K562 (cell line): ENCODE measurements around the gene RASD2. TPM values are rescaled to one million over a fixed set of nuclear protein-coding genes. Genes with fewer than 3 reads are reported as not detected.

Experiments used
- ATAC-seq: fragments of 200-7000 bp; cut with Tn5 transposase; 3 replicates; pipeline ENCODE4 v1.9.1; 2020; ENCODE audit warnings: moderate library complexity
- BruUV-seq: library from RNA; stranded (reverse); fragments of 400-500 nt; replicated peaks from 2 replicates; lab custom pipeline; 2021; lab: Mats Ljungman, UMichigan
- CTCF ChIA-PET: fragments of 300-600 bp; formaldehyde crosslinking; extraction: SDS; loops from one replicate; lab custom pipeline; 2021; ENCODE audit warnings: low intra/inter-chr PET ratio; lab: Yijun Ruan, JAX
- POLR2A ChIA-PET: fragments of 300-600, 350-650 bp; sonication (Branson Sonifier 250); formaldehyde crosslinking; extraction: SDS; loops from one replicate; lab custom pipeline; 2021; ENCODE audit warnings: antibody characterized with exemption, inconsistent platforms; lab: Yijun Ruan, JAX
- DNase-seq, 4 experiments: peaks; one replicate each; pipeline versions ENCODE4 v3.0.0 to v3.0.0-alpha.2; 2011 to 2018; ENCODE audit warnings: low spot score in 3 of 4, mixed read lengths in 3 of 4; ENCODE audit errors: extremely low read depth in 1 of 4
- FAIRE-seq: peaks from 2 replicates; lab custom pipeline; 2011; peaks lifted over from hg19 to GRCh38; lab: Jason Lieb, UNC
- H2AFZ ChIP-seq: 2 replicates; pipeline ENCODE4 v1.6.0; 2011; ENCODE audit warnings: low read depth, low read length, control low read depth, inconsistent platforms
- H3K27ac ChIP-seq: fragments of 200-600 bp; 3 replicates; pipeline ENCODE4 v1.8.0; 2011; ENCODE audit warnings: low read depth, mild to moderate bottlenecking, control low read depth, inconsistent platforms, low read length, moderate library complexity, mixed read lengths; ENCODE audit errors: extremely low read depth
- H3K27me3 ChIP-seq, 2 experiments: fragments of 300-600 bp in 1 of 2; 2 replicates in 1 of 2; 3 replicates in 1 of 2; pipeline versions ENCODE4 v1.6.0 to v1.8.0; 2011; ENCODE audit warnings: inconsistent platforms in 2 of 2, low read length in 2 of 2, mild to moderate bottlenecking in 1 of 2, mixed read lengths in 1 of 2, moderate library complexity in 1 of 2; ENCODE audit not compliant: control insufficient read depth in 2 of 2, insufficient read depth in 2 of 2
- H3K36me3 ChIP-seq: fragments of 300-600 bp; 3 replicates; pipeline ENCODE4 v1.8.0; 2011; ENCODE audit warnings: mild to moderate bottlenecking, low read length, inconsistent platforms; ENCODE audit not compliant: control insufficient read depth, insufficient read depth
- H3K4me1 ChIP-seq, 2 experiments: fragments of 200-600 bp in 1 of 2; replicated peaks in 1 of 2; 2 replicates in 1 of 2; 3 replicates in 1 of 2; pipeline versions ENCODE4 v1.5.1 to v1.8.0; 2011; ENCODE audit warnings: inconsistent platforms in 2 of 2, low read length in 2 of 2, mild to moderate bottlenecking in 1 of 2, mixed read lengths in 1 of 2, moderate library complexity in 1 of 2; ENCODE audit not compliant: control insufficient read depth in 2 of 2, insufficient read depth in 2 of 2
- H3K4me2 ChIP-seq: 2 replicates; pipeline ENCODE4 v1.6.1; 2011; ENCODE audit warnings: low read length, control low read depth, inconsistent platforms, mixed read lengths; ENCODE audit not compliant: insufficient read depth
- H3K4me3 ChIP-seq: fragments of 200-600 bp; sonication (generic), shearing (Covaris generic); 2 replicates; pipeline ENCODE4 v1.5.1; 2016; ENCODE audit warnings: control low read depth, inconsistent platforms
- H3K79me2 ChIP-seq: fragments of 200-600 bp; 3 replicates; pipeline ENCODE4 v1.8.0; 2011; ENCODE audit warnings: low read length, inconsistent platforms; ENCODE audit not compliant: control insufficient read depth, insufficient read depth
- H3K9ac ChIP-seq, 2 experiments: 2 replicates each; pipeline versions ENCODE4 v1.6.0 to v1.6.1; 2011; ENCODE audit warnings: low read depth in 2 of 2, low read length in 2 of 2, control low read depth in 1 of 2, inconsistent platforms in 1 of 2, mild to moderate bottlenecking in 1 of 2, mixed read lengths in 1 of 2; ENCODE audit not compliant: insufficient read depth in 1 of 2
- H3K9me1 ChIP-seq: one replicate; pipeline ENCODE4 v1.6.0; 2011; ENCODE audit warnings: inconsistent platforms, mild to moderate bottlenecking, low read length, moderate library complexity; ENCODE audit not compliant: control insufficient read depth, insufficient read depth
- H3K9me3 ChIP-seq: replicated peaks from 2 replicates; pipeline ENCODE4 v1.5.1; 2011; ENCODE audit warnings: low read depth, low read length, inconsistent platforms; ENCODE audit not compliant: control insufficient read depth, insufficient read depth
- H4K20me1 ChIP-seq: replicated peaks from 2 replicates; pipeline ENCODE4 v1.6.1; 2011; ENCODE audit warnings: low read length, inconsistent platforms, mixed read lengths; ENCODE audit not compliant: control insufficient read depth, insufficient read depth
- BCL6 ChIP-seq: fragments of 250-450 bp; sonication (Bioruptor Pico); IDR thresholded peaks from 2 replicates; pipeline ENCODE4 v1.4.0; 2020
- C11orf30 ChIP-seq: fragments of 450-650 bp; IDR thresholded peaks from 2 replicates; pipeline ENCODE4 v1.6.1; 2016; ENCODE audit warnings: low read depth, mild to moderate bottlenecking
- CBX3 ChIP-seq, 2 experiments: IDR thresholded peaks; 1 replicate in 1 of 2; 2 replicates in 1 of 2; pipeline ENCODE4 v1.6.1; 2012; ENCODE audit warnings: inconsistent platforms in 2 of 2, low read length in 2 of 2, borderline replicate concordance in 1 of 2, control low read depth in 1 of 2
- EHMT2 ChIP-seq: fragments of 450-650 bp; IDR thresholded peaks from 2 replicates; pipeline ENCODE4 v1.6.1; 2018; ENCODE audit warnings: antibody characterized with exemption
- FOXA3 ChIP-seq, 2 experiments: fragments of 450-650 bp in 1 of 2; sonication (generic) in 1 of 2; formaldehyde crosslinking; IDR thresholded peaks in 1 of 2; conservative IDR thresholded peaks in 1 of 2; 2 replicates each; pipeline versions ENCODE4 v1.4.0 to v1.8.0; 2020 to 2022; ENCODE audit warnings: mild to moderate bottlenecking in 2 of 2, missing genetic modification reagents in 1 of 2
- KDM2B ChIP-seq: fragments of 250-450 bp; sonication (Bioruptor Pico); IDR thresholded peaks from 2 replicates; pipeline ENCODE4 v1.8.0; 2021; ENCODE audit warnings: mild to moderate bottlenecking, moderate library complexity
- PHTF2 ChIP-seq: fragments of 250-450 bp; sonication (Bioruptor Pico); IDR thresholded peaks from 2 replicates; pipeline ENCODE4 v1.5.0; 2021; ENCODE audit warnings: mild to moderate bottlenecking
- SIX5 ChIP-seq, 2 experiments: IDR thresholded peaks; 2 replicates each; pipeline ENCODE4 v1.6.1; 2011; ENCODE audit warnings: low read length in 2 of 2, borderline replicate concordance in 1 of 2, low read depth in 1 of 2, mild to moderate bottlenecking in 1 of 2, moderate library complexity in 1 of 2; ENCODE audit not compliant: insufficient read depth in 1 of 2
- TARDBP ChIP-seq: fragments of 450-650 bp; IDR thresholded peaks from 2 replicates; pipeline ENCODE4 v1.6.1; 2016
- WGBS: fragments of 100-300 bp; shearing (Covaris generic); methylation state at CpG from one replicate; pipeline ENCODE4 v1.1.6; 2016; ENCODE audit warnings: low coverage, mixed read lengths; ENCODE audit not compliant: insufficient coverage; ENCODE audit errors: missing lambda C conversion rate; 5-methylcytosine and 5-hydroxymethylcytosine counted together
- in situ Hi-C: fragments of 300-500 bp; cut with MboI; formaldehyde crosslinking; loops from 4 replicates; pipeline ENCODE4 v1.15.0; 2018; ENCODE audit warnings: inconsistent platforms, mixed read lengths
- intact Hi-C: fragments of 100-400 bp; cut with micrococcal nuclease; formaldehyde crosslinking; loops from 2 replicates; pipeline ENCODE4 v1.14.2; 2022
- polyA plus RNA-seq, 8 experiments: library from polyadenylated mRNA; depleted of rRNA in 4 of 8; stranded (reverse) in 5 of 8; unstranded in 3 of 8; fragments of >200 nt; fragmentation: Nextera tagmentation in 2 of 8; fragmentation: Illumina TruSeq in 1 of 8; extraction: Ambion mirVana in 2 of 8; extraction: Trizol in 1 of 8; gene quantifications; 2 replicates each; pipeline versions ENCODE4 v1.2.1 to v1.2.3, GENCODE V29; 2011 to 2014; ENCODE audit warnings: inconsistent platforms in 1 of 8, missing spikeins in 1 of 8
- total RNA-seq, 7 experiments: library from RNA; depleted of rRNA in 6 of 7; stranded (reverse); fragments of >200 nt in 6 of 7; fragmentation: Illumina TruSeq in 2 of 7; extraction: Trizol in 2 of 7; gene quantifications; 2 replicates each; pipeline versions ENCODE4 v1.2.1 to v1.2.3, GENCODE V29; 2011 to 2021; ENCODE audit warnings: low replicate concordance in 1 of 7

The RASD2 gene
- total and polyA plus RNA-seq, 9 of the 15 experiments (the other 6 are each of a cell fraction or from before 2014, with no cell fraction given), result 0.05 TPM; not detected in 8

DNA sequence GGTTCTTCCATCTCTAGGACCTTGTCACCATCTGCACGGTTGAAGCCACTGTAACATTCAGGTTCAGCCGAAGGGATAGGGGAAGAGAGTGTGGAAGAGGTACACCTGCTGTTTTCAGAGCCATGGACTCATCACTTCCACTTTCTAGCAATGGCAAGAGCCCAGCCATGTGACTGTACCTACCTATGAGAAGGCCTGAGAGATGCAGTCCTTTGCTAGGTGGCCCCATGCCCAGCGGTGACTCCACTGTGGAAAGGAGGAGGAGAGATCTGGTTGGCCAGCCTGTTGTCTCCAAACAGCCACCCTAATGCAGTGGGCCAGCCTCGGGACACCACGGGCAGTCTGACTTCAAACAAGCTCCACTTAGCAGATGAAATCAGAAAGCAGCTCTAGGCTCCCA is 16.0 kb downstream of the RASD2 start:
- Histone ChIP-seq H3K9me1 (no peaks in the 10 kb centered on the region), H3K4me3 (no peak overlapping the region), H3K9ac (no peak overlapping the region), H3K27me3 (peaks cover 7 to 46% of the 10 kb centered on the region in 2 experiments; a peak in 4 of 5 replicates), H3K36me3 (no peaks in the 10 kb centered on the region), H3K27ac (no peak overlapping the region), H3K9me3 (no peaks in the 10 kb centered on the region; the same call in 1 of the 2 replicates), H4K20me1 (peaks cover 5% of the 10 kb centered on the region; the same call in 1 of the 2 replicates), H3K4me1 (peaks cover 3 to 15% of the 10 kb centered on the region in 2 experiments; a peak in 3 of 5 replicates), H3K79me2 (no peaks in the 10 kb centered on the region), H3K4me2 (no peak overlapping the region), H2AFZ (no peak overlapping the region)
- no peak for ATAC-seq
- no peak for FAIRE-seq
- in situ Hi-C loops (no loop called here), intact Hi-C loops (no loop called here)
- BruUV-seq, result no TSS peak
- POLR2A ChIA-PET, result no interaction called here
- WGBS, result 0% methylated on average over 4 of the region's 5 CpGs
- TF ChIP-seq KDM2B (CRISPR knock-in tag) (no peak), PHTF2 (CRISPR knock-in tag) (no peak), FOXA3 (CRISPR knock-in tag; conservative IDR thresholded peaks at IDR 0.05 in 1 of 2, IDR thresholded peaks at IDR 0.05 in 1 of 2) (no peak), CBX3 (IDR thresholded peaks at IDR 0.05; ENCODE audit: borderline replicate concordance in 1 of 2, low read length in 2 of 2) (no peak), TARDBP (no peak), SIX5 (IDR thresholded peaks at IDR 0.05; ENCODE audit: borderline replicate concordance in 1 of 2, insufficient read depth in 1 of 2, low read depth in 1 of 2, low read length in 2 of 2) (no peak), BCL6 (no peak), EHMT2 (no peak), C11orf30 (no peak)
- DNase-seq, result no peak
- CTCF ChIA-PET, result no interaction called here
